GM23338 (cell line): ENCODE measurements around the gene CNTNAP2.

Experiments
- EZH2phosphoT487 ChIP-seq: fragments of 200-600 bp; sonication (generic); IDR thresholded peaks from one replicate; pipeline ENCODE4 v1.8.1; 2018; ENCODE audit warnings: antibody characterized with exemption; ENCODE audit not compliant: unreplicated experiment
- POLR2AphosphoS5 ChIP-seq: IDR thresholded peaks from 2 replicates; pipeline ENCODE4 v1.6.1; 2016; ENCODE audit warnings: antibody characterized with exemption, low read depth
- REST ChIP-seq: IDR thresholded peaks from one replicate; pipeline ENCODE4 v1.6.1; 2018; ENCODE audit warnings: antibody characterized with exemption; ENCODE audit not compliant: unreplicated experiment
- TF ChIP-seq, protein P1 (sequence below), 2 experiments: fragments of 200-600 bp in 1 of 2; sonication (generic) in 1 of 2; conservative IDR thresholded peaks; 2 replicates each; pipeline versions ENCODE4 v1.5.1 to v1.6.1; 2016 to 2017; ENCODE audit warnings: antibody characterized with exemption in 2 of 2, low read depth in 2 of 2, mild to moderate bottlenecking in 2 of 2, moderate library complexity in 1 of 2
- TF ChIP-seq, protein P2 (sequence below): fragments of 250-450 bp; sonication (Bioruptor Pico); IDR thresholded peaks from 2 replicates; pipeline ENCODE4 v1.5.0; 2020; ENCODE audit warnings: mild to moderate bottlenecking, moderate library complexity

DNA sequence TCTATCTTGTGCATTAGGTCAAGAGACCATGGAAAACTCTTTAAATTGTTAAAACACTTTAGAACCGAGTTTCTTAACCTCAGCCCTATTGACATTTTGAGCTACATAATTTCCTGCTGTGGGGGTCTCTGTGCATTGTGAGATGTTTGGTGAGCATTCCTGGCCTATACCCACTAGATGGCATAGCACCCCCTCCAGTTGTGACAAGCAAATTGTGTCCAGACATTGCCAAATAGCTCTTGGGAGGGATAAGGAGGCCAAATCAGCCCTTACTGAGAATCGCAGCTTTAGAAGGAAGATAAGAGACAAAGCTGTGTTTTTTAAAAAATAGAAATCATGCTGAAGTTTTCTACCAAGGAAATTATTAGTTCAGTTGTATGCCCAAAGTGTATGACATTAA lies 1315.5 kb downstream of the CNTNAP2 start:
- TF ChIP-seq, protein P1, sequence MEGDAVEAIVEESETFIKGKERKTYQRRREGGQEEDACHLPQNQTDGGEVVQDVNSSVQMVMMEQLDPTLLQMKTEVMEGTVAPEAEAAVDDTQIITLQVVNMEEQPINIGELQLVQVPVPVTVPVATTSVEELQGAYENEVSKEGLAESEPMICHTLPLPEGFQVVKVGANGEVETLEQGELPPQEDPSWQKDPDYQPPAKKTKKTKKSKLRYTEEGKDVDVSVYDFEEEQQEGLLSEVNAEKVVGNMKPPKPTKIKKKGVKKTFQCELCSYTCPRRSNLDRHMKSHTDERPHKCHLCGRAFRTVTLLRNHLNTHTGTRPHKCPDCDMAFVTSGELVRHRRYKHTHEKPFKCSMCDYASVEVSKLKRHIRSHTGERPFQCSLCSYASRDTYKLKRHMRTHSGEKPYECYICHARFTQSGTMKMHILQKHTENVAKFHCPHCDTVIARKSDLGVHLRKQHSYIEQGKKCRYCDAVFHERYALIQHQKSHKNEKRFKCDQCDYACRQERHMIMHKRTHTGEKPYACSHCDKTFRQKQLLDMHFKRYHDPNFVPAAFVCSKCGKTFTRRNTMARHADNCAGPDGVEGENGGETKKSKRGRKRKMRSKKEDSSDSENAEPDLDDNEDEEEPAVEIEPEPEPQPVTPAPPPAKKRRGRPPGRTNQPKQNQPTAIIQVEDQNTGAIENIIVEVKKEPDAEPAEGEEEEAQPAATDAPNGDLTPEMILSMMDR (conservative IDR thresholded peaks at IDR 0.05; ENCODE audit: low read depth in 2 of 2), result peak; percentile 48 to 63
- TF ChIP-seq POLR2AphosphoS5 (no peak), EZH2phosphoT487 (no peak), REST (no peak)
- TF ChIP-seq, protein P2, sequence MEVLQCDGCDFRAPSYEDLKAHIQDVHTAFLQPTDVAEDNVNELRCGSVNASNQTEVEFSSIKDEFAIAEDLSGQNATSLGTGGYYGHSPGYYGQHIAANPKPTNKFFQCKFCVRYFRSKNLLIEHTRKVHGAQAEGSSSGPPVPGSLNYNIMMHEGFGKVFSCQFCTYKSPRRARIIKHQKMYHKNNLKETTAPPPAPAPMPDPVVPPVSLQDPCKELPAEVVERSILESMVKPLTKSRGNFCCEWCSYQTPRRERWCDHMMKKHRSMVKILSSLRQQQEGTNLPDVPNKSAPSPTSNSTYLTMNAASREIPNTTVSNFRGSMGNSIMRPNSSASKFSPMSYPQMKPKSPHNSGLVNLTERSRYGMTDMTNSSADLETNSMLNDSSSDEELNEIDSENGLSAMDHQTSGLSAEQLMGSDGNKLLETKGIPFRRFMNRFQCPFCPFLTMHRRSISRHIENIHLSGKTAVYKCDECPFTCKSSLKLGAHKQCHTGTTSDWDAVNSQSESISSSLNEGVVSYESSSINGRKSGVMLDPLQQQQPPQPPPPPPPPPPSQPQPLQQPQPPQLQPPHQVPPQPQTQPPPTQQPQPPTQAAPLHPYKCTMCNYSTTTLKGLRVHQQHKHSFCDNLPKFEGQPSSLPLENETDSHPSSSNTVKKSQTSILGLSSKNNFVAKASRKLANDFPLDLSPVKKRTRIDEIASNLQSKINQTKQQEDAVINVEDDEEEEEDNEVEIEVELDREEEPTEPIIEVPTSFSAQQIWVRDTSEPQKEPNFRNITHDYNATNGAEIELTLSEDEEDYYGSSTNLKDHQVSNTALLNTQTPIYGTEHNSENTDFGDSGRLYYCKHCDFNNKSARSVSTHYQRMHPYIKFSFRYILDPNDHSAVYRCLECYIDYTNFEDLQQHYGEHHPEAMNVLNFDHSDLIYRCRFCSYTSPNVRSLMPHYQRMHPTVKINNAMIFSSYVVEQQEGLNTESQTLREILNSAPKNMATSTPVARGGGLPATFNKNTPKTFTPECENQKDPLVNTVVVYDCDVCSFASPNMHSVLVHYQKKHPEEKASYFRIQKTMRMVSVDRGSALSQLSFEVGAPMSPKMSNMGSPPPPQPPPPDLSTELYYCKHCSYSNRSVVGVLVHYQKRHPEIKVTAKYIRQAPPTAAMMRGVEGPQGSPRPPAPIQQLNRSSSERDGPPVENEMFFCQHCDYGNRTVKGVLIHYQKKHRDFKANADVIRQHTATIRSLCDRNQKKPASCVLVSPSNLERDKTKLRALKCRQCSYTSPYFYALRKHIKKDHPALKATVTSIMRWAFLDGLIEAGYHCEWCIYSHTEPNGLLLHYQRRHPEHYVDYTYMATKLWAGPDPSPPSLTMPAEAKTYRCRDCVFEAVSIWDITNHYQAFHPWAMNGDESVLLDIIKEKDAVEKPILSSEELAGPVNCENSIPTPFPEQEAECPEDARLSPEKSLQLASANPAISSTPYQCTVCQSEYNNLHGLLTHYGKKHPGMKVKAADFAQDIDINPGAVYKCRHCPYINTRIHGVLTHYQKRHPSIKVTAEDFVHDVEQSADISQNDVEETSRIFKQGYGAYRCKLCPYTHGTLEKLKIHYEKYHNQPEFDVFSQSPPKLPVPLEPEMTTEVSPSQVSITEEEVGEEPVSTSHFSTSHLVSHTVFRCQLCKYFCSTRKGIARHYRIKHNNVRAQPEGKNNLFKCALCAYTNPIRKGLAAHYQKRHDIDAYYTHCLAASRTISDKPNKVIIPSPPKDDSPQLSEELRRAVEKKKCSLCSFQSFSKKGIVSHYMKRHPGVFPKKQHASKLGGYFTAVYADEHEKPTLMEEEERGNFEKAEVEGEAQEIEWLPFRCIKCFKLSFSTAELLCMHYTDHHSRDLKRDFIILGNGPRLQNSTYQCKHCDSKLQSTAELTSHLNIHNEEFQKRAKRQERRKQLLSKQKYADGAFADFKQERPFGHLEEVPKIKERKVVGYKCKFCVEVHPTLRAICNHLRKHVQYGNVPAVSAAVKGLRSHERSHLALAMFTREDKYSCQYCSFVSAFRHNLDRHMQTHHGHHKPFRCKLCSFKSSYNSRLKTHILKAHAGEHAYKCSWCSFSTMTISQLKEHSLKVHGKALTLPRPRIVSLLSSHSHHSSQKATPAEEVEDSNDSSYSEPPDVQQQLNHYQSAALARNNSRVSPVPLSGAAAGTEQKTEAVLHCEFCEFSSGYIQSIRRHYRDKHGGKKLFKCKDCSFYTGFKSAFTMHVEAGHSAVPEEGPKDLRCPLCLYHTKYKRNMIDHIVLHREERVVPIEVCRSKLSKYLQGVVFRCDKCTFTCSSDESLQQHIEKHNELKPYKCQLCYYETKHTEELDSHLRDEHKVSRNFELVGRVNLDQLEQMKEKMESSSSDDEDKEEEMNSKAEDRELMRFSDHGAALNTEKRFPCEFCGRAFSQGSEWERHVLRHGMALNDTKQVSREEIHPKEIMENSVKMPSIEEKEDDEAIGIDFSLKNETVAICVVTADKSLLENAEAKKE (CRISPR knock-in tag), result no peak
